HFFc6 (cell line): ENCODE measurements around the gene FHAD1. TPM values are rescaled to one million over a fixed set of nuclear protein-coding genes. Genes with fewer than 3 reads are reported as not detected.

Source experiments
- DNase-seq: peaks from one replicate; pipeline ENCODE4 v3.0.0-alpha.2; 2018
- H3K27ac Mint-ChIP-seq: 2 replicates; pipeline ENCODE4 v1.8.0; 2020; ENCODE audit warnings: mild to moderate bottlenecking, mixed read lengths
- H3K27me3 Mint-ChIP-seq: 2 replicates; pipeline ENCODE4 v1.8.0; 2021; ENCODE audit warnings: mild to moderate bottlenecking, moderate library complexity, mixed read lengths; ENCODE audit not compliant: insufficient read depth
- H3K36me3 Mint-ChIP-seq: 2 replicates; pipeline ENCODE4 v1.8.0; 2021; ENCODE audit warnings: low read depth, mixed read lengths
- H3K4me1 Mint-ChIP-seq: 2 replicates; pipeline ENCODE4 v1.8.0; 2020; ENCODE audit warnings: low read depth, mixed read lengths
- H3K4me3 Mint-ChIP-seq: 2 replicates; pipeline ENCODE4 v1.8.0; 2020; ENCODE audit warnings: mild to moderate bottlenecking, moderate library complexity, mixed read lengths
- H3K9me3 Mint-ChIP-seq: 2 replicates; pipeline ENCODE4 v1.8.0; 2020; ENCODE audit warnings: mild to moderate bottlenecking, mixed read lengths
- CTCF ChIP-seq: fragments of 200-600 bp; sonication (generic); IDR thresholded peaks from 2 replicates; pipeline ENCODE4 v1.5.0; 2021; ENCODE audit warnings: antibody characterized with exemption, mild to moderate bottlenecking
- total RNA-seq, 6 experiments: library from RNA; stranded (reverse); fragmentation: NEBNext Ultra II Directional; extraction: Animal tissue kit (Norgen Biotek cat#: 25700); gene quantifications; 2 replicates in 1 of 6; 3 replicates in 5 of 6; pipeline ENCODE4 v1.2.3, GENCODE V29; 2021

The FHAD1 gene
- total RNA-seq, 6 experiments from 2014 or later: 0.16 to 0.25 TPM; not detected in 4

GRCh38 chr1:15220024-15220392 lies 27.0 kb upstream of the FHAD1 start:
- Mint-ChIP-seq H3K4me1 (peaks cover 14% of the 10 kb centered on the region), H3K27ac (no peak overlapping the region), H3K4me3 (no peak overlapping the region), H3K27me3 (peaks cover 1% of the 10 kb centered on the region; the same call in 1 of the 2 replicates), H3K36me3 (no peaks in the 10 kb centered on the region; the same call in 1 of the 2 replicates), H3K9me3 (no peaks in the 10 kb centered on the region)
- no peak for DNase-seq
- TF ChIP-seq CTCF: no peak

- no peak overlapping the region for H3K27ac Mint-ChIP-seq
- DNase-seq: no peak
- H3K27me3 Mint-ChIP-seq: peaks cover 5% of the 10 kb centered on the region; the same call in 1 of the 2 replicates
- H3K36me3 Mint-ChIP-seq: no peaks in the 10 kb centered on the region; the same call in 1 of the 2 replicates
- peaks cover 14% of the 10 kb centered on the region for H3K4me1 Mint-ChIP-seq
- TF ChIP-seq CTCF: 0 out of 2 replicates have a peak, but pooled peaks have one; percentile 22
- no peak overlapping the region for H3K4me3 Mint-ChIP-seq
- no peaks in the 10 kb centered on the region for H3K9me3 Mint-ChIP-seq
Measured at GRCh38 chr1:15220825-15221431, 26.1 kb upstream of the FHAD1 start.

GRCh38 chr1:15222653-15223303 lies 24.2 kb upstream of the FHAD1 start:
- TF ChIP-seq CTCF: no peak
- Mint-ChIP-seq H3K4me3 (no peak overlapping the region), H3K4me1 (peaks cover 12% of the 10 kb centered on the region), H3K9me3 (no peaks in the 10 kb centered on the region), H3K27ac (no peak overlapping the region), H3K36me3 (no peaks in the 10 kb centered on the region; the same call in 1 of the 2 replicates), H3K27me3 (peaks cover 8% of the 10 kb centered on the region; the same call in 1 of the 2 replicates)
- DNase-seq: no peak

- Mint-ChIP-seq H3K36me3 (no peaks in the 10 kb centered on the region; the same call in 1 of the 2 replicates), H3K4me3 (no peak overlapping the region), H3K27ac (no peak overlapping the region), H3K4me1 (no peaks in the 10 kb centered on the region), H3K9me3 (no peaks in the 10 kb centered on the region), H3K27me3 (peaks cover 7% of the 10 kb centered on the region; the same call in 1 of the 2 replicates)
- TF ChIP-seq CTCF: no peak
- DNase-seq: no peak
Measured at GRCh38 chr1:15224259-15224869, 22.7 kb upstream of the FHAD1 start.

GRCh38 chr1:15224974-15225373 lies 22.0 kb upstream of the FHAD1 start:
- Mint-ChIP-seq H3K27me3 (peaks cover 7% of the 10 kb centered on the region; the same call in 1 of the 2 replicates), H3K36me3 (no peaks in the 10 kb centered on the region), H3K4me3 (no peak overlapping the region), H3K9me3 (no peaks in the 10 kb centered on the region), H3K27ac (no peak overlapping the region), H3K4me1 (no peaks in the 10 kb centered on the region)
- DNase-seq: no peak
- TF ChIP-seq CTCF: no peak
